ENCODE data around the gene KAZN.

- TF ChIP-seq CTCF (conservative IDR thresholded peaks at IDR 0.05; ENCODE audit: low read length) = no peak
- TF ChIP-seq EZH2phosphoT487 (IDR thresholded peaks at IDR 0.05; ENCODE audit: borderline replicate concordance) = no peak
Measured at GRCh38 chr1:14648391-14648790, 49.9 kb downstream of the KAZN start.
